IMR-90 (cell line): Measurements from ENCODE around the gene PSMC4. TPM values are rescaled to one million over a fixed set of nuclear protein-coding genes. Genes with fewer than 3 reads are reported as not detected.

Source experiments
- ATAC-seq: fragments of 200-7000 bp; cut with Tn5 transposase; 2 replicates; pipeline ENCODE4 v1.9.1; 2020; ENCODE audit warnings: low read depth, mild to moderate bottlenecking, moderate library complexity
- BruUV-seq: library from RNA; stranded (reverse); fragments of 400-500 nt; replicated peaks from 2 replicates; lab custom pipeline; 2021; lab: Mats Ljungman, UMichigan
- CTCF ChIA-PET: fragments of 300-600 bp; formaldehyde crosslinking; extraction: SDS; loops from one replicate; lab custom pipeline; 2021; ENCODE audit warnings: antibody characterized with exemption; lab: Yijun Ruan, JAX
- POLR2A ChIA-PET: fragments of 300-600 bp; sonication (Branson Sonifier 250); formaldehyde crosslinking; loops from one replicate; lab custom pipeline; 2022; ENCODE audit warnings: antibody characterized with exemption; ENCODE audit not compliant: unreplicated experiment; lab: Charles Lee
- DNase-seq: peaks from one replicate; pipeline ENCODE4 v3.0.0; 2013
- H2AFZ ChIP-seq: replicated peaks from 2 replicates; pipeline ENCODE3; 2013; ENCODE audit warnings: low read length, mild to moderate bottlenecking; ENCODE audit not compliant: poor library complexity
- H2AK5ac ChIP-seq: 2 replicates; pipeline ENCODE4 v1.6.1; 2013; ENCODE audit warnings: low read depth, low read length, inconsistent platforms
- H2AK9ac ChIP-seq: replicated peaks from 2 replicates; pipeline ENCODE3; 2013; ENCODE audit warnings: mild to moderate bottlenecking, low read depth, low read length, moderate library complexity; ENCODE audit not compliant: poor library complexity
- H2BK120ac ChIP-seq: 2 replicates; pipeline ENCODE4 v1.6.1; 2013; ENCODE audit warnings: low read depth, low read length, inconsistent platforms
- H2BK15ac ChIP-seq: 3 replicates; pipeline ENCODE4 v1.6.1; 2013; ENCODE audit warnings: low read depth, low read length, inconsistent platforms
- H2BK20ac ChIP-seq: 2 replicates; pipeline ENCODE4 v1.6.1; 2013; ENCODE audit warnings: low read depth, mild to moderate bottlenecking, inconsistent platforms, low read length, moderate library complexity
- H2BK5ac ChIP-seq: 2 replicates; pipeline ENCODE4 v1.6.1; 2013; ENCODE audit warnings: mild to moderate bottlenecking, low read depth, low read length, inconsistent platforms; ENCODE audit not compliant: poor library complexity, severe bottlenecking
- H3K14ac ChIP-seq: replicated peaks from 2 replicates; pipeline ENCODE4 v1.6.1; 2013; ENCODE audit warnings: low read depth, low read length, inconsistent platforms
- H3K18ac ChIP-seq: 2 replicates; pipeline ENCODE4 v1.6.1; 2013; ENCODE audit warnings: low read depth, low read length, control low read depth
- H3K23ac ChIP-seq: 2 replicates; pipeline ENCODE4 v1.6.1; 2013; ENCODE audit warnings: low read depth, low read length, inconsistent platforms
- H3K27ac ChIP-seq: 2 replicates; pipeline ENCODE4 v1.5.1; 2013; ENCODE audit warnings: mild to moderate bottlenecking, control low read depth, low read length; ENCODE audit not compliant: insufficient read depth
- H3K27me3 ChIP-seq: 2 replicates; pipeline ENCODE4 v1.6.1; 2013; ENCODE audit warnings: low read length; ENCODE audit not compliant: control insufficient read depth, insufficient read depth
- H3K36me3 ChIP-seq: 2 replicates; pipeline ENCODE4 v1.6.1; 2013; ENCODE audit warnings: low read length, mixed read lengths; ENCODE audit not compliant: control insufficient read depth, insufficient read depth
- H3K4ac ChIP-seq: 2 replicates; pipeline ENCODE4 v1.6.1; 2013; ENCODE audit warnings: low read depth, low read length, inconsistent platforms
- H3K4me1 ChIP-seq: 2 replicates; pipeline ENCODE4 v1.6.1; 2013; ENCODE audit warnings: low read length, mixed read lengths; ENCODE audit not compliant: control insufficient read depth, insufficient read depth
- H3K4me2 ChIP-seq: 2 replicates; pipeline ENCODE4 v1.6.1; 2013; ENCODE audit warnings: low read depth, mild to moderate bottlenecking, control low read depth, low read length, moderate library complexity
- H3K4me3 ChIP-seq: 2 replicates; pipeline ENCODE4 v1.5.1; 2013; ENCODE audit warnings: low read depth, mild to moderate bottlenecking, control low read depth, low read length, moderate library complexity; ENCODE audit not compliant: insufficient read depth
- H3K56ac ChIP-seq: 2 replicates; pipeline ENCODE4 v1.6.1; 2013; ENCODE audit warnings: low read length, inconsistent platforms; ENCODE audit not compliant: insufficient read depth; ENCODE audit errors: extremely low read depth
- H3K79me1 ChIP-seq, 2 experiments: 2 replicates each; pipeline ENCODE4 v1.6.1; 2013; ENCODE audit warnings: low read length in 2 of 2, inconsistent platforms in 1 of 2, low read depth in 1 of 2
- H3K9ac ChIP-seq: 2 replicates; pipeline ENCODE4 v1.6.1; 2013; ENCODE audit warnings: low read depth, low read length, control low read depth
- H3K9me1 ChIP-seq: 2 replicates; pipeline ENCODE4 v1.6.1; 2013; ENCODE audit warnings: low read length, inconsistent platforms; ENCODE audit not compliant: insufficient read depth
- H3K9me3 ChIP-seq: 2 replicates; pipeline ENCODE4 v1.6.1; 2013; ENCODE audit warnings: low read length; ENCODE audit not compliant: control insufficient read depth, insufficient read depth
- H4K20me1 ChIP-seq: 2 replicates; pipeline ENCODE4 v1.6.1; 2013; ENCODE audit warnings: low read length, inconsistent platforms; ENCODE audit not compliant: insufficient read depth
- H4K5ac ChIP-seq: 2 replicates; pipeline ENCODE4 v1.6.1; 2013; ENCODE audit warnings: mild to moderate bottlenecking, low read depth, low read length, control low read depth
- H4K8ac ChIP-seq, 2 experiments: 2 replicates each; pipeline ENCODE4 v1.6.1; 2013; ENCODE audit warnings: low read depth in 2 of 2, low read length in 2 of 2, control low read depth in 1 of 2, inconsistent platforms in 1 of 2
- H4K91ac ChIP-seq: 2 replicates; pipeline ENCODE4 v1.6.1; 2013; ENCODE audit warnings: low read depth, low read length, inconsistent platforms; ENCODE audit not compliant: insufficient read depth
- CTCF ChIP-seq: conservative IDR thresholded peaks from 2 replicates; pipeline ENCODE4 v1.5.1; 2012; ENCODE audit warnings: mild to moderate bottlenecking, low read depth, low read length, improper control_type of control experiment
- RCOR1 ChIP-seq: IDR thresholded peaks from 2 replicates; pipeline ENCODE4 v1.6.1; 2012; ENCODE audit warnings: mild to moderate bottlenecking, low read length, improper control_type of control experiment; ENCODE audit not compliant: insufficient replicate concordance
- USF2 ChIP-seq: fragments of 150-350 bp; IDR thresholded peaks from 2 replicates; pipeline ENCODE4 v1.6.1; 2017; ENCODE audit warnings: mild to moderate bottlenecking, antibody characterized with exemption, low read length, low read depth
- WGBS, 2 experiments: methylation state at CpG; one replicate each; pipeline versions ENCODE4 v1.1.5 to v1.1.7; 2013; ENCODE audit warnings: missing lambda C conversion rate in 2 of 2; ENCODE audit not compliant: insufficient read length in 1 of 2; ENCODE audit errors: extremely low coverage in 2 of 2; 5-methylcytosine and 5-hydroxymethylcytosine counted together
- dilution Hi-C: fragments of 300-500 bp; cut with HindIII; formaldehyde crosslinking; loops from one replicate; pipeline ENCODE4 v1.14.3; 2018; ENCODE audit warnings: low sequenced_read_pairs; ENCODE audit not compliant: unreplicated experiment
- in situ Hi-C: fragments of 300-500 bp; cut with MboI; formaldehyde crosslinking; loops from 3 replicates; pipeline ENCODE4 v1.14.3; 2019; ENCODE audit warnings: low sequenced_read_pairs, inconsistent platforms, mixed read lengths
- intact Hi-C: fragments of 100-400 bp; cut with micrococcal nuclease; formaldehyde crosslinking; loops from 2 replicates; pipeline ENCODE4 v1.10.0; 2022
- polyA plus RNA-seq, 3 experiments: library from polyadenylated mRNA; depleted of rRNA; stranded (reverse); fragments of >200 nt; gene quantifications; 2 replicates each; pipeline ENCODE4 v1.2.3, GENCODE V29; 2012; ENCODE audit warnings: low replicate concordance in 1 of 3
- total RNA-seq: library from RNA; depleted of rRNA; stranded (reverse); fragments of >200 nt; gene quantifications from 2 replicates; pipeline ENCODE4 v1.2.3, GENCODE V29; 2012

Gene PSMC4
- total and polyA plus RNA-seq, 2 of the 4 experiments (the other 2 are of a cell fraction), result 148 to 216 TPM

DNA sequence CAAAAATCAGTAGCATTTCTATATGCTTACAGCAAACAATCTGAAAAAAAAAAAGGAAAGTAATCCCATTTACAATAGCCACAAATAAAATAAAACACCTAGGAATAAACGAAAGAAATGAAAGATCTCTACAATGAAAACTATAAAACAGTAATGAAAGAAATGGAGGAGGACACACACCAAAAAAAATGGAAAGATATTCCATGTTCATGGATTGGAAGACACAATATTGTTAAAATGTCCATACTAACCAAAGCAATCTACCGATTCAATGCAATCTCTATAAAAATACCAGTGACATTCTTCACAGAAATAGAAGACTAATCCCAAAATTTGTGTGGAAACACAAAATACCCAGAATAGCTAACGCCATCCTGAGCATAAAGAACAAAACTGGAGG, 41.2 kb upstream of the PSMC4 start (continued):
- no peak for TF ChIP-seq CTCF

- Histone ChIP-seq H3K4me2 (no peak within 1 kb of the TSS), H3K27me3 (no peaks in the 10 kb centered on the region), H2AFZ (no peak within 1 kb of the TSS), H2BK5ac (no peak within 1 kb of the TSS), H3K4ac (no peak within 1 kb of the TSS), H3K4me3 (no peak within 1 kb of the TSS), H4K20me1 (no peaks in the 10 kb centered on the region), H4K8ac (no peak within 1 kb of the TSS), H3K23ac (no peak within 1 kb of the TSS), H3K14ac (no peak within 1 kb of the TSS), H2AK5ac (no peak within 1 kb of the TSS), H4K91ac (no peak within 1 kb of the TSS), H3K27ac (no peak within 1 kb of the TSS), H3K36me3 (no peaks in the 10 kb centered on the region), H3K9ac (no peak within 1 kb of the TSS), H3K18ac (no peak within 1 kb of the TSS), H3K9me3 (no peaks in the 10 kb centered on the region), H3K9me1 (no peaks in the 10 kb centered on the region), H2BK15ac (no peak within 1 kb of the TSS), H3K56ac (no peak within 1 kb of the TSS), H2BK20ac (no peak within 1 kb of the TSS), H2AK9ac (no peak within 1 kb of the TSS), H3K79me1 (no peaks in the 10 kb centered on the region), H2BK120ac (no peak within 1 kb of the TSS), H4K5ac (no peak within 1 kb of the TSS), H3K4me1 (no peaks in the 10 kb centered on the region)
- no TSS peak for BruUV-seq
- in situ Hi-C loops (no loop called here), dilution Hi-C loops (no loop called here), intact Hi-C loops (no loop called here)
- DNase-seq (no peak), ATAC-seq (no peak)
- ChIA-PET CTCF (no interaction called here), POLR2A (no interaction called here)
- no peak for TF ChIP-seq USF2
- TF ChIP-seq RCOR1, result no peak
- WGBS, 2 experiments, result no CpG with 5 or more reads among the region's 5 CpGs
Observed at GRCh38 chr19:39934584-39935363, 36.2 kb upstream of the PSMC4 start, which contains the start of gene FCGBP. Gene FCGBP, minus strand, starts transcription at chr19:39934634.
